ENCODE measurements around the gene KRT84.

The KRT84 gene

DNA sequence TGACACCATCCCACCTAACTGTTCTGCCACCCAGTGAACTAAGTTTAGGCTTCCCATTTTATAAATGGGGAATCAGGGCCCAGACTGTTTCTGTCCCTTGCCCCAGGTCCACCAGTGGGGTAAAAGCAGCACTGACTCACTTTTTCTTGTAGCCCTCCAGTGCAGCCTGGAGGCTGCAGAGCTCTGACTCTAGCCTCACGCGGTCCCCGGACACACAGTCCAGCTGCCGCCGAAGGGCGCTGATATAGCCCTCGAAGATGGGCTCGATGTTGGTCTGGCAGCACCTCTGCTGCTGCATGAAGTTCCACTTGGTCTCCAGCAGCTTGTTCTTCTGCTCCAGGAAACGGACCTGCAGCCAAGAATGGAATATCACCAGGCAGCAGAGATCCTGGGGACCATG lies 18.1 kb upstream of the KRT84 start:
- ChIA-PET POLR2A (no interaction called here), CTCF (interaction anchor here (1.1 to 2.4 kb wide), 3 partner anchors 11 to 31 kb away, joined by 3 to 7 read pairs (median 4); no protein-coding TSS in a partner anchor)
- TF ChIP-seq, protein P1, sequence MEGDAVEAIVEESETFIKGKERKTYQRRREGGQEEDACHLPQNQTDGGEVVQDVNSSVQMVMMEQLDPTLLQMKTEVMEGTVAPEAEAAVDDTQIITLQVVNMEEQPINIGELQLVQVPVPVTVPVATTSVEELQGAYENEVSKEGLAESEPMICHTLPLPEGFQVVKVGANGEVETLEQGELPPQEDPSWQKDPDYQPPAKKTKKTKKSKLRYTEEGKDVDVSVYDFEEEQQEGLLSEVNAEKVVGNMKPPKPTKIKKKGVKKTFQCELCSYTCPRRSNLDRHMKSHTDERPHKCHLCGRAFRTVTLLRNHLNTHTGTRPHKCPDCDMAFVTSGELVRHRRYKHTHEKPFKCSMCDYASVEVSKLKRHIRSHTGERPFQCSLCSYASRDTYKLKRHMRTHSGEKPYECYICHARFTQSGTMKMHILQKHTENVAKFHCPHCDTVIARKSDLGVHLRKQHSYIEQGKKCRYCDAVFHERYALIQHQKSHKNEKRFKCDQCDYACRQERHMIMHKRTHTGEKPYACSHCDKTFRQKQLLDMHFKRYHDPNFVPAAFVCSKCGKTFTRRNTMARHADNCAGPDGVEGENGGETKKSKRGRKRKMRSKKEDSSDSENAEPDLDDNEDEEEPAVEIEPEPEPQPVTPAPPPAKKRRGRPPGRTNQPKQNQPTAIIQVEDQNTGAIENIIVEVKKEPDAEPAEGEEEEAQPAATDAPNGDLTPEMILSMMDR (IDR thresholded peaks at IDR 0.05; ENCODE audit: control extremely low read depth, extremely low read depth, low read depth, missing control alignments): no peak
- no peak for DNase-seq (ENCODE audit: extremely low spot score)

DNA sequence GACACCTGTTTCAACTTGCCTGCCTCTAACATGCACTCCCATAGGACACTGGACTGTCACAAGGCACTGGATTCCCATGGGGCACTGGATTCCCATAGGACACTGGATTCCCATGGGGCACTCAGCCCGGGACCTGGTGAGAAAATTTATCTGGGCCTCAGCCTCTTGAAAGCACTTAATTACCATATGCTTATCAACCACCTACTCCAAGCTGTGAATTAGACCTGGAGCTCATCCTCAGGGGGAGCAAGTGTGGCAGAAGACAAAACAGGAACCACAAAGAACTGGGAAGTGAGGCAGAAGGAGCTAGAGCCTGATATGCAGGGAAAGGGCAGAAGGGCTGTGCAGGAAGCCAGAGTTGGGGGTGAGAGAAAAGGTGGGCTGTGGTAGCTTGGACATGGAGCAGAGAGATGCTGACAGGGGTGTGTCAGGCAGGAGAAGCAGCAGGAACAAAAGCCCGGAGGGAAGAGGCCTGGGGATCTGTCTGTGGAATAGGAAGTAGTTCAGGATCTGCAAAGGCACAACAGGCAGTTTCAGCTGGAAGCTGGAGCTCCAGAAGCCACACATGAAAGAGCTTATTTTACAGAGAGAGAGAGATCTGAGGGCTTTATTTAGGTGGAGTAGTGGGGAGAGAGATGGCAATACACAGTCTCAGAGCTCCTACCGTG lies 17.6 kb upstream of the KRT84 start:
- CTCF ChIA-PET: interaction anchor here (1.1 to 2.4 kb wide), 2 partner anchors 12 to 30 kb away, joined by 3 to 7 read pairs; no protein-coding TSS in a partner anchor
- DNase-seq (ENCODE audit: extremely low spot score): no peak
- POLR2A ChIA-PET: no interaction called here
- TF ChIP-seq, protein P1 (IDR thresholded peaks at IDR 0.05; ENCODE audit: control extremely low read depth, extremely low read depth, low read depth, missing control alignments): no peak

DNA sequence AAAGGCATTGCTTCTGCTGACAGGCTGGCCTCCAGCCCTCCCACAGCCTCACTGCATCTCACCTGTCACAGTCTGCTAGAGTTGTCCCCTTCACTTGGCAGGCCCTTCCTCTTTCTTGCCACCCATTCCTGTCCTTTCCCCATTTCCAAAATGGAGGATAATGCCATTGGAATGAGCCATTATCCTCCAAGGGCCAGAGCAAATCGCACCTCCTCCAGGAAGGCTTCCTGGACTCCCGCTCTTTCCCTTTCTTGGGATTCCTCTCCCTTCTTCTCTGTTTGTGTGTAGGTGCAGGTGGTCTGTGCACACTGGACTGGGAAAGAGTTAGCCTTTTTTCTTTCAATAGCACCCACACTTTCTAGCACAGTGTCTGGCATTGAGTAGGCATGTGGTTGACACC lies 16.9 kb upstream of the KRT84 start:
- POLR2A ChIA-PET: no interaction called here
- DNase-seq (ENCODE audit: extremely low spot score): no peak
- TF ChIP-seq, protein P1 (IDR thresholded peaks at IDR 0.05; ENCODE audit: control extremely low read depth, extremely low read depth, low read depth, missing control alignments): no peak
- CTCF ChIA-PET: interaction anchor here (1.6 to 2.4 kb wide), 2 partner anchors 11 to 30 kb away, joined by 3 to 7 read pairs; no protein-coding TSS in a partner anchor

DNA sequence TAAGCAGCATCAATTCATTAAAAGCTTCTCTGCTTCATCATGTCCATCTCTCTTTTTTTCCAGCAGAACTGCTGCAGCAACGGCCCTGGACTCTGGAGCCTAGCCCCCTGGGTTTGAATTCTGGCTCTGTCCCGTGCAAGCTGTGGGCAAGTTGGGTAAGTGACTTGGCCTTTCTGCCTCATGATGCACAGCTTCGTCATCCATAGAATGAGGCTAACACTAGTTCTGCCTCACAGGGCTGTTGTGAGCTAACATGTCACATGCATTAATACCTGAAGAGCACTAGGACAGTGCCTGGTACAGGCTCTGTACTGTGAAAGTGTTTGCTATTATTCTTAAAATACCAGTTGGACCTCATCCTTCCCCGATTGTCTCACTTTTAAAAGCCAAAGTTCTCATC lies 16.5 kb upstream of the KRT84 start:
- ChIA-PET POLR2A (no interaction called here), CTCF (interaction anchor here (0.9 to 1.6 kb wide), 2 partner anchors 10 to 482 kb away, joined by 3 read pairs; no protein-coding TSS in a partner anchor)
- no peak for DNase-seq (ENCODE audit: extremely low spot score)
- TF ChIP-seq, protein P1 (IDR thresholded peaks at IDR 0.05; ENCODE audit: control extremely low read depth, extremely low read depth, low read depth, missing control alignments): no peak

DNA sequence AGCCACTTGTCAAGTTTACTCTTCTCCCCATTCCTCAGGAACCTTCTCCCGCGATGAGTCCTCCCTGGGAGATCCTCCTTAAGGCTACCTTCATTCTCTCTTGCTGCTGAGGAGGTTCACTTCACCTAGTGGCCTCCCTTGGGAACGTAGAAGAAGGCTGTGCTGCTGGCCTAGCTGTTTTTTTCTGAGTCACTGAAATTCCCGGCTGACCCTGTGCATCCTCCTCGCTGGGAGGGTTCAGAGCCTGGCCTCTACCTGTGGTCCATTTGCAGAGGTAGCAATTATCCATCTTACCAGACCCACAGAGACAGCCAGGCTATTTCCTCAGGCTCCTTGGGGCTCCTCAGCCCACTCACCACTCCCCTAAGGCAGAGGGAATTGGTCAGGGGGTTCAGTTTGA lies 16.1 kb upstream of the KRT84 start:
- DNase-seq (ENCODE audit: extremely low spot score): no peak
- CTCF ChIA-PET: interaction anchor here (0.6 to 1.6 kb wide), 4 partner anchors 10 to 483 kb away, joined by 3 to 4 read pairs (median 3); no protein-coding TSS in a partner anchor
- POLR2A ChIA-PET: no interaction called here
- TF ChIP-seq, protein P1 (IDR thresholded peaks at IDR 0.05; ENCODE audit: control extremely low read depth, extremely low read depth, low read depth, missing control alignments): no peak

DNA sequence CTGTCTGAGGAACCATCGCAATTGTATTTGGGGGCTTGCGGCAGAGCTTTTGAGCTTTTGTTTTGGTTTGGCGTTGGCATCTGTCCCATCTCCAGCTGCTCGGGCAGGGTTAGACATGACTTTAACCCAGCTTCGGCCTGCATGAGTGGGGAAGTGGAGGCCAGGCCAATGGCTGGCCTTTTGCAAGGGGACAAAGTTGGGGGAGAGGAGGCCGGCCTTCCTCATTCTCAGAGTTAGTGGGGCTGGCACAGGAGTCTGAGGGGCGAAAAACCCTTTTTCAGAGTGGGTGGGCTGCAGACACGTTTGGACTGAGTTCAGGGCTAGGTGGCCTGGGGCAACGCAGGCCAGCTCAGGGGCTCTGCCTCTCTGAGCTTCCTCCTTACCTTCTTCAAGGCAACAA lies 15.5 kb upstream of the KRT84 start:
- ChIA-PET POLR2A (no interaction called here), CTCF (interaction anchor here (0.6 to 1.6 kb wide), 4 partner anchors 9 to 484 kb away, joined by 3 to 4 read pairs (median 3); no protein-coding TSS in a partner anchor)
- TF ChIP-seq, protein P1 (IDR thresholded peaks at IDR 0.05; ENCODE audit: control extremely low read depth, extremely low read depth, low read depth, missing control alignments): no peak

More for the DNA sequence above, 15.5 kb upstream of the KRT84 start:
- DNase-seq (ENCODE audit: extremely low spot score): no peak
